GM19023 (cell line): Measurements from ENCODE around the gene UCK2.
A peak's percentile ranks its signal among the peaks of the same experiment; 100 is the strongest.

Experiments
- ATAC-seq: cut with Tn5 transposase; IDR thresholded peaks from one replicate; pipeline ENCODE4 v1.9.1; 2021; ENCODE audit warnings: mild to moderate bottlenecking, moderate library complexity; ENCODE audit not compliant: unreplicated experiment

Gene UCK2

DNA sequence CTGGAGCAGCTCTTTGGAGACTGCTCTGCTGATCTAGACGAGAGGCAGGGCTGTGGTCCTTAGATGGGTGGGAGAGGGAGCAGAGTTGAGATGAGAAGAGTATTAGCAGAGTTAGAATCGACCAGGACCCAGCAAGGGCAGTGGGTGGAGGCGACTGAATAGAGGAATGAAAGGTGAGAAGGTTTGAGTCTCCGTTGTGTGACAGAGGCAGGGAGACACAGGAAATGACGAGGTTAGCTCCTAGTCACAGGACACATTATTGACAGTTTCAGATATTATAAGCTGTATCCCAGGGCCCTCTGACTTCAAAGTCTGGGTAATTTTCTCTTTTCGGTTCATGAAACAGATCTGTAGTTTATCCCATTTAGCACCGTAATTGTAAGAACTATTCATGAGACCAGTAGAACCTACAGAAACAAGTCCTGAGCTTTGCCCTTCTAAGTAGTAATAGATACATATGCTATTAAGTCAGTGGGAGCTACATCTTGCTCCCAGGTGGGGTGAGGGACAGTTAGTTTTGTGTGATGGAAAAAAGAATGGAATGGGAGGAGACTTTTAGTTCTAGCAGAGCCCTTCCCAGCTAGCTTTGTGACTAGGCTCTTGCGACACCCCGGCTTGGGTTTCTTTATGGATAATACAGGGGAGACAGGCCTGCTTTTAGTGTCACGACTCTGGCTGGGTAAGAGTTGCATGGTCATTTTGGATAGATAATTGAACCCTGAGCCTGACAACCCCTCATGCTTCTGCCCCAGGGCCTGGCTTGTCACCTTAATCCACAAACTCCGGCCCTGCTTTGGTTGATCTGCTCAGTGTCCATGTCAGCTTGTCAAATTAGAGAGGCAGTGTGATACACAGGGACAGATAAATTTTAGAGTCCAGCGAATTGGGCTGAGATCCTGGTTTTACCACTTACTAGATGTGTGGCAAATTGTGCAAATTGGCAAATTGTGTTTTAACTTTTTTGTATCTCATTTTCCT, 70.2 kb downstream of the UCK2 start:
- no peak for ATAC-seq

DNA sequence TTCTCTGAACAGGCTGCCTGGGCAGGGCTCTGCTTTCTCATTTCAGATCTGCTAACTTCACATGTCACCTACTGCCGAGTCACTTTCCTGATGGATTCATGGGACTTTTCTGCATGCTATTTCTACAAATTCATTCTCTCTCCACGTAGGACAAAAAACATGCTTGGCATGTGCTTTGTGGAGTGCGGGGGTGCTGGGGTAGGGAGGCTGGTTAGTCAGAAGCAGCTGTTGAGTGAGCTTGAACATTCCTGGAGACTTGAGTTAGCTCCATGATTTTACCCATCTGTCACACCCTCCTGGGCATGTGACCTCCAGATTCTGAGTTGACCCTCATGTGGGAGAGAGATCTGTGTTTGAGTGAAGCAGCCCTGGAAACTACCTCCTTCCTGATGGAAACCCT, 71.4 kb downstream of the UCK2 start:
- no peak for ATAC-seq

DNA sequence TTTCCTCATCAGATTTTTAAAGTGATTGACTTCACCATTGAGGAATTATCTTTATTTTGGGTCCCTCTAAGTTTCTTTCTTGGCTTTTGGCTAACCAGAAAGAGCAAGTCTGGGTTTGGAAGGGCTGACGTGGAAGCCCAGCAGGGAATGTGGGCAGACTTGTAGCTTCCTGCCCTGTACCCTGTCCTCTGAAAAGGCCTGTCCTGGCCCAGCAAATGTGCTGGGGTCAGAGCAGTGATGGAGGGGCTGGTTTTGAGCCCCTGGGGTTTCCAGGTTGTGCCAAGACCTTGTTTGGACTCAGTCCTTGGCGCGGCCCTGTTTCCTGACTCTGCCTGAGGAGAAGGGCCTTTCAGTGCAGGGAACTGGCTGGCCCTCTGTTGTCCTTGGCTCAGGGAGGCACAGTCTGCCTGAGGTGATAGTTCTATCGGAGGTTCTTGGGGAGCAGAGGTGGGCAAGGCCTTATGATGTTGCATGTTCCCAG, 72.1 kb downstream of the UCK2 start:
- ATAC-seq: no peak

DNA sequence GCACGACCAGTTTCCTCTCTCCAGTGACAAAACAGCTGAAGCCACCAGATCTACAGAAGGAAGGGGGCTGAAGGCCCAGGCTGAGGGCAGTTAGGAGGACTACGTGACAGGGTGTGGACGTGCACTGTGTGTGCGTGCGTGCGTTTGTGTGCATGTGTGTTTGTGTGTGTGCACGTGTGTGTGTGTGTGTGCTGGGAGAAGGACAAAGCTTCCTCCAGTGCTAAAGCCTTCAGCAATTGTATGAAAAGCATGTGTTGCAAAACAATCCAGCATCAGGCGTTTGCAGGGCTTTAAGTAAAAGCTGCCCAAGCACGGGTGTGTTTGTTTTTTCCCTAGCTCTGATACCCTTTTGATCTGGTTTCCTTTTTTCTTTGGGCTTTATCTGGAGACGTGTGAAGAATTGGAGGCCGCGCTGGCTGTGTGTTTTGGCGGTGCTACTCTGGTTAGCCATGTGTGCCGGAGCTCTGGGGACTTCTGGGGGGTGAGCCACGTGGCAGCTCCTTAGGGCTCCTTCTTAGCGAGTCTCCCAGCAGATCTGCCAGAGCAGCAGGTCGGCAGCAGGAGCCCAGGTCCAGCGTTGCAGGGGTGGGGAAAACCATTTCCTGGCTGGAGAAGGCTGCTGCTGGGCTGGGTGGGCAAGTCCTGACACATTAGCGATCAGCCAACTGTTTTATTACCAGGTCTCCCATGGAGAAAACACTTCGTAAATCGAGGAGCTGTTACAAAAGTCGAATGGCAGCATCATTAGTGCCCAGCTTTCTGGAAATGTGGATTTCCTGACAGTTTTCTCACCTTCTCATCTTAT, 73.4 kb downstream of the UCK2 start:
- no peak for ATAC-seq

DNA sequence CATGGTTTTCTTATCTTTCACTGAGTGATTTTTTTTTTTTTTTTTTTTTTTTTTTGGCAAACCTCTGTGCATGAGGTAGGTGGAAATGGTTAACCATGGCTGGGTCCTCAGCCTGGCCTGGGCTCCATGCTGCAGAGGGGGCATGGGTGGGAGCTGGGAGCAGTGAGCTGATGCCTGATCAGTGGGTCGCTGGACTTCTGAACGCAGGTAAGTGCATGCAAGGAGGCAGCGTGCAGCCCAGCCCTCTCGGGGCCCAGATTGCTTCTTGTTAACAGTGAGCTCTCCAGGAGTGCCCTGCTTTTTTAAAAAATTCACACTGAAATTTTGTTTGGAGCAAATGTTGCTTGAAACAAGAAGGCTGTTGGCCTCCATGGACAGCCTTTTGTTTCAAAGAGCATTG, 75.2 kb downstream of the UCK2 start:
- no peak for ATAC-seq

DNA sequence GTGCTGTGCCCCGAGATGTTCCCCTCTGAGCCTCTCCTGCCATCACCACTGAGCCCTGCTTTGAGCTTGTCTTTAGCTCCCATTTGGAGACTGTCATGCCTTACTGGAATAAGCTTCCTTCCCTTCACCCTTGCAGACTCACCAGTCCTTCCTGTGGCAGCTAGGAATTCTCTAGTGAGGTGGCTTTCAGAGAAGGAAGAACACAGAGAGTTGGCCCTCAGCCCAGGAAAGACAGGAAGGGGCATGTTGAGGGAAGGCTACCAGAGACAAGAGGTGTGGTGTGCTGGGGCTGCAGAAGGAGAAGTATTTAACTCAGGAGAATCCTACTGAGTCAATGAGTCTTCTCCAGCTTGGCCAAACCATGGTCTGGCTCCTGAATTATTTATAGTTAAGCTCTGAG, 76.3 kb downstream of the UCK2 start:
- ATAC-seq: no peak

DNA sequence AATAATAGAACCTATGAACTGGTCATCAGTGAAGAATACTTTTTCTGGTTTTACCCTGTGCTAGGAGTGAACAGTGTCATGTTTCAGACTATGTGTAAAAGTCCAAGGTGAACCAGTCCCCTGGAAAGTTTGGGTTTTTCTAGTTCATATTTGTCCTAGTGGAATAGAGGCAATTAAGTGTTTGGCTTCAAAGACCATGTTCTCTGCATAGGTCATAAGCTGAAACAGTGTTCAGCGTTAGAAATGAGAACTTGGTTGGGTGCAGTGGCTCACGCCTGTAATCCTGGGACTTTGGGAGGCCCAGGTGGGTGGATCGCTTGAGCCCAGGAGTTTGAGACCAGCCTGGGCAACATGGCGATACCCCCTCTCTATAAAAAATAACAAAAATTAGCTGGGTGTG, 77.5 kb downstream of the UCK2 start:
- ATAC-seq: no peak

DNA sequence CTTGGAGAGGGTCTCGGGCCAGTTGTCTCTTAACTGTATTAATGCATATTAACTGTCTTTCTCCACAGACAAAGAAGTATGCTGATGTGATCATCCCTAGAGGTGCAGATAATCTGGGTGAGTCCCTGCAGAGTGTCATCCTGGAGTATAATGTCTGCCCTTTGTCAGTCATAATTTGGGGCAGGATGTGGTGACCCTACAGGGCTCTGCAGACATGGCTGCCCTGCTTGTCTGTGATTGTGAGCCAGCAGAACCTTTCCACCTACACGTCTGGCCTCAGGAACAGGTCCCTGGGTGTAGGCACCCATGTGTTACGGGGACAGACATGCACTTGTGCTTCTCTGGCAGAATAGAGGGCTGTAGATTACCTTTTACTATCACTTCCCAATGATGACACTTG, 78.4 kb downstream of the UCK2 start:
- ATAC-seq: no peak

DNA sequence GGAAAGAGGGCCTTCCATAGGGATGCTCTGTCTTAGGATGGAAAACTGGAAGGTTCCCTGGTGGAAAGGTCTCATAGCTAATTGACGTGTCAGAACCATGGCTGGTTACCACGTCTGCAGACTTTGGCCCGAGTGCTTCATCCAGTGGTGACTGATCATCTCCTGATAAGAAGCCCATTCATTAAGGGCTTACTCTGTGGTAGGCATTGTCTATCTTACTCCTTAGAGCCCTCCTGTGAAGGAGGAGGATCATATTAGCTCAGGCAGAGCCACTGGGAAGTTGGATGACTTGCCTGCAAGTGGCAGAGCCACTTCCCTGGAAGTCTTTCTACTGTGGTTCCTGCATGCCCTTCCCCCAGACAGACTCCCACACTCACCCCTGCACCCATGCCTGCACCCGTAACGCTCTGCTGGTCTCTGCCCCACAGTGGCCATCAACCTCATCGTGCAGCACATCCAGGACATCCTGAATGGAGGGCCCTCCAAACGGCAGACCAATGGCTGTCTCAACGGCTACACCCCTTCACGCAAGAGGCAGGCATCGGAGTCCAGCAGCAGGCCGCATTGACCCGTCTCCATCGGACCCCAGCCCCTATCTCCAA, 79.9 kb downstream of the UCK2 start:
- no peak for ATAC-seq

DNA sequence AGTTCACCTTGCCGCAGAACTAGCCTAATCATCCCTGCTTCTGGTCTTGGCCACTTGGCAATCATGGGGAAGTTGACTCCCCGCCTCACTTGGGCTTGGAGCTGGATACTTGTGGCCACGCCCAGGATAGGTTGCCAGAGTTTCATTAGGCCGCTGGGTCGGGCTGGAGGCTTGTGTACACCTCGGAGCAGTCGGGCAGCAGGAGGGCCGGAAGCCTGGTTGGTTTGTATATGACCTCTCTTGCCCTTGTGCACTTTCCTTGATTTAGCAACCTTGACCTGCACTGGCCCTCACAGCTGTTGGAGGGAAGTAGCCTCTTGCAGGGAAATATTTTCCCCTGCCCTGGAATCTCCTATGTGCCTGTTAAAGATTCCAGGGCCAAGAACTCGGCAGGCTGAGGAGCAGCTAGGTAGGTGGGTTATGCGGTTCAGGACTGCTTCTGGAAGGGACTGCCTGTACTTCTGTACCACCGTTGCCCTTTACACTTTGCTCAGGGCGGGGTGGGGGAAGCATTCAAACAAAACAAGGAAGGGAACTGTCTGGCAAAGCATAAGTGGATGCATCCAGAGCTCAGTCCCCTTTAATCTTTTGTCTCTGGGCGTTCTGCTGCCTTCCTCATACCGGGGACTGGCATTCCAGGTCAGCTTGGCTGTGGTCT, 83.5 kb downstream of the UCK2 start:
- ATAC-seq: no peak

DNA sequence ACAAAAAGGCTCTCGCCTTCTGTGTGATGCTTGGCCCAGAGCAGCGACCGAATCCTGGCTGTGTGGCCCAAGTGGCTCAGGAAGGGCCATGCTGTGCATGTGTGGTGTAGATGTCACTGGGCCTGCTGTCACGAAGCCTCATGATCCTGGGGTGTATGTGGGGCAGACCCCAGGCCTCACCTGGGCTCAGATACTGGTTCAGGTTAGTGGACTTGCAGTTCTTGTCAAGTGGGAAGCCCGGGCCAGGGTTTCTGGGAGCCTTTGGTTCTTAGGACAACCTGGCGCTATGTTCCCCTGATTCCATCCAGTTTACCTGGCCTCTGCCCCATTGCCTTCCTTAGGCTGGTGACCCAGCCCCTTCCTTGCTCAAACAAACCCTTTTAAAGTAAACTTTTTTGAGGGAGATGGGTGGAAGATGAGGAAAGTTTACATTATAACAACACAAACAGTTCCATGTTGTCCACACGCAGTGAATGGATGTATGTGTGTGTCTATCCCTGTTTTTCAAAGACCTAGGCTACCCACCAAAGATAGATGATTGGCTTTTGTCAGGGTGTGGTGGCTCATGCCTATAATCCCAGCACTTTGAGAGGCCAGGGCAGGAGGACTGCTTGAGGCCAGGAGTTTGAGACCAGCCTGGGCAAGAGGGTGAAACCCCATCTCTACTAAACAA, 84.3 kb downstream of the UCK2 start:
- ATAC-seq: no peak

DNA sequence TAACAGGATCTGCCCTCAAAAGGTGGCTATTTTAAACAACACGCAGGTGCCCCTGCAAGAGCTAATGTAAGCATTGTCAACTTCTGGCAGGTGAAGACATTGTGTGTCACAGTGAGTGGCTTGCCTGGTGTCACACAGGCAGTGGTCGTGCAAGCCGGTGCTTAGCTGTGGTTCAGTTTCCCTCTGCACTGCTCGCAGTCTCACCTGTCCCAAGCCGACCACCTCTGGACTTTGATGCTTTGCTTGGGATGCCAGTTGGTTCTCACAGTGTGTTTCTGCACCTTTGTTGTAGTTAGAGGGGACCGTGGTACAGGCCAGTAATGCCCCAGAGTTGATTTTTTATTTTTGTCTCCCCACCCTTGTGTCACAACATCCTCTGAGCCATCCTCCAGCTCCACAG, 85.2 kb downstream of the UCK2 start:
- ATAC-seq: no peak

DNA sequence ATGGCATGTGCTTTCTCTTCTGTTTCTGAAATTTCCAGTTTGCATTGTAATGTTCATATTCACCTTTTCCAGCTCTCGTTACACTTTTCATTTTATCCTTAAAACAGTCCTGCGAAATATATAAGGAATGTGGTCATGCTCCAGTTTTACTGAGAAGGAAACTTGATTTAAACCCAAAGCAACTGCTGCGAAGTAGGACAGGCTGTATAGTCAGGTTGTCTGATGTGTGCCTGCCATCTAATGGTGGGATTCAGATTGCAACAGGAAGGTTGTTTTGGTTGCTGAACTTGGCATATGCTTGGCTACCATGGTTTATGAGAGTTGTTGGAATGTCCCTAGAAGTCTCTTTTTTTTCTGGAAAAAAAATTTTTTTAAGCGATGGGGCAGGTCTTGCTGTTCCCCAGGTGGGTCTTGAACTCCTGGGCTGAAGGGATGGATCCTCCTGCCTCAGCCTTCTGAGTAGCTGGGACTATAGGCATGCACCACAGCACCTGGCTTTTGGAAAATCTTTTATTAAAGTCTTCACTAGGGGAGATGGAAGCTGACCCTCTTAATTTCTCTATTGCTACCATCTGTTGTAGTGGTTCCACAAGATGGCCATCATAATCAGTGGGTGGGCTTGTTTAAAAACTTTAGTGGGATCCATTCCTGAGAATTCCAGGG, 86.9 kb downstream of the UCK2 start:
- peak; percentile 79 for ATAC-seq

DNA sequence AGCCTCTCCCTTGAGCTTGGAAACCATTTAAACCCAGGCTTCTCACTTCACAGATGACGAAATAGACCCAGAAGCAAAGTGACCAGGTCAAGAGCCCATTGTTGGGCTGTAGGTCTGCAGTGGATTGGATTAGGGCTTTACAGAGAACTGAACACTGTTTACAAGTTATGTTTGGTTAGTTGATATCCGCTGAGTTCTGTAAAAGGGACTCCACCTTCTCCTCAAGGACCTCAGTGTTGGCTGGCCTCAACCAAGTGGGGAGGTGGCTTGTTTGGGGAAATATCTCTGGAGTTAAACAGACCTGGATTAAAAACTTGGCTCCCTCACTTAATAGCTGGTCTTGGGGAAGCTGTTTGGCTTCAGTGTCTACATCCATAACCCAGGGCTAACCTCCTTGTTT, 88.1 kb downstream of the UCK2 start:
- no peak for ATAC-seq

DNA sequence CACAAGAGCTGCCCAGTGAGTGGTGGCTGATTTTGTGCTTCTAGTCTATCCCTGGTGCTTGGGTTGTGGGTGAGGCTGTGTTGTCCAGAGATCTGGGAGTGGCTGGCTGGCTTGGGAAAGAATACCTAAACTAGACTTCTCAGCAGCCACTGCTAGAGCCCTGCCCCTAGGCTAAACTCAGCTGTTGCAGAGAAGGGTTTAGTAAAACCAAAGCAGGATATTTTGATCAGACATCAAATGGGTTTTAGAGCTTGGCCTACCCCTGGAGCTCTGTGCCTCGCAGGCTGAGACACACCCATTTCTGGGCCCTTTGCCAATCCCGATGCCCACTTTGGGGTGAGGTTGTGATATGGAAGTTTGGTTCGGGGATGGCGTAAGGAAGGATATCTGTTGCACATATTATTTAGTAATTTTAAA, 88.5 kb downstream of the UCK2 start:
- ATAC-seq: no peak

DNA sequence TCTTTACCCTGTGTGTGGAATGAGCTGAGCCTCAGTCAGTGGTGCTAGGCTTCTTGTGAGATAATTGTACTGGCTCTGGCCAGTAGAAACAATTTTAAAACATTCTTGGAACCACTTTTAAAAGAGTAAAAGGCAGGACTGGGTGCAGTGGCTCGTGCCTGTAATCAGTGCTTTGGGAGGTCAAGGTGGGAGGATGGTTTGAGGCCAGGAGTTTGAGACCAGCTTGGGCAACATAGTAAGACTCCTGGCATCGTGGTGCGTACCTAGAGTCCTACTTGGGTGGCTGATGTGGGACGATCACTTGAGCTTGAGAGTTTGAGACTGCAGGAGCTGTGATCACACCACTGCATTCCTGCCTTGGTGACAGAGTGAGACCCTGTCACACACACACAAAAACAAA, 89.8 kb downstream of the UCK2 start:
- ATAC-seq: no peak

DNA sequence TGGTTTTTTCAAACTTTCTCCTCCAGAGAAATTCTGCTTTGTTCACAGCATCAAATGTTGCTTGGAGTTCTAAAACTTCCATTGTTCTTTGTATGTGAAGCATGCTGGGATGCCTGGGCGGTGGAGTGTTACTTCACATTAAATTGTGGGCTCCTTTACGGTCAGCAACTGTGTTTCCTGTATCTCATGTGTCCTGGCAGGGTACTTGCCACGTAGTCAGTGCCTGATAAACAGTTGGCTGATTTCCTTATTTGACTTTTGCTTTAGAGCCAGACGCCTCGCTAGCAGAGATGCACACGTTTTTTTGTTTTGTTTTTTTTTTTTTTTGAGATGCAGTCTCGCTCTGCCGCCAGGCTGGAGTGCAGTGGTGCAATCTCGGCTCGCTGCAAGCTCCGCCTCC, 96.7 kb downstream of the UCK2 start:
- no peak for ATAC-seq

DNA sequence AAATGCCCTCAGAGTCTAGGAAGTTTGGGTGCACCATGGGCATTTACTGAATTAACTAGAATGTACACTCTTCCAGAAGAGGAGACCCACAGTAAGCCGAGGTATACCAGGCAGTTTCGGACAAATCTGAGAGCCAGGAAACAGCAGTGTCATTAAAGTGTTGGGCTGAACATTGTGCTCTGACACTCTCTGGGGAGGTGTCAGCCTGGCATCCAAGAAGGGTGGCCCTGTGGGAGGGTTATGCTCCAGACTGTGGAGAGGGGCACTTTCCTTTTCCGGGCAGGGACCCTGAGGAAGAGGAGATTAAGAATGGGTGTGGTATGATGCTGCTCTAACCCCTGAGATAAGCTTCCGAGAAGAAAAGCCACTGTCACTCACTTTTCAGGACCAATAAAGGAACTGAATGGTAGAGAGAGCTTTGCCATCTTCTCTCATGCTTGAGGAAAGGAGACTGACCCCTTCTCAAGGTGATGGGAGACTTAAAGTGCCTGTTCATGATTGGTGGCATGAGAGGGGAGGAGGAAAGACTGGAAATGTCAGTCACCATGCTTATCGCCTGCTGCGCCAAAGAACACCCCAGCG, 98.2 kb downstream of the UCK2 start:
- no peak for ATAC-seq

DNA sequence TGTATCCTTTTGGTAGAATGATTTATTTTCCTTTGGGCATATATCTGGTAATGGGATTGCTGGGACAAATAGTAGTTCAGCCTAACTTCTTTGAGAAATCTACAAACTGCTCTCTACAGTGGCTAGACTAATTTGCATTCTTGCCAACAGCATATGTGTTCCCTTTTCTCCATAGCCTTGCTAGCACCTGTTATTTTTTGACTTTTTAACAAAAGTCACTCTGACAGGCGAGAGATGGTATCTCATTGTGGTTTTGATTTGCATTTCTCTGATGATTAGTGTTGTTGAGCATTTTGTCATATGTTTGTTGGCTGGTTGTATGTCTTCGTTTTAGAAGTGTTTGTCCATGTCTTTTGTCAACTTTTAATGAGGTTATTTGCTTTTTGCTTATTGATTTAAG, 99.8 kb downstream of the UCK2 start:
- peak; percentile 64 for ATAC-seq
